SK-N-SH (cell line): ENCODE results near the gene GPR160. TPM values are rescaled to one million over a fixed set of nuclear protein-coding genes. Genes with fewer than 3 reads are reported as not detected.
A peak's percentile ranks its signal among the peaks of the same experiment; 100 is the strongest.

ENCODE experiments used
- CTCF ChIA-PET: fragments of 300-600, 350-600 bp; formaldehyde crosslinking; extraction: SDS; loops from one replicate; lab custom pipeline; 2021; lab: Yijun Ruan, JAX
- POLR2A ChIA-PET: fragments of 350-600 bp; sonication (Branson Sonifier 250); formaldehyde crosslinking; extraction: SDS; loops from one replicate; lab custom pipeline; 2020; ENCODE audit warnings: antibody characterized with exemption, inconsistent platforms; lab: Yijun Ruan, JAX
- DNase-seq: peaks from one replicate; pipeline ENCODE4 v3.0.0; 2012
- H2AFZ ChIP-seq: fragments of 200-600 bp; sonication (generic); 2 replicates; pipeline ENCODE4 v1.8.1; 2016; ENCODE audit warnings: antibody characterized with exemption, mild to moderate bottlenecking, low read depth
- H3F3A ChIP-seq: fragments of 200-600 bp; sonication (generic); replicated peaks from 2 replicates; pipeline ENCODE3; 2016; ENCODE audit warnings: antibody characterized with exemption, mild to moderate bottlenecking; ENCODE audit not compliant: insufficient read depth
- H3K27ac ChIP-seq, 2 experiments: fragments of 200-500 bp in 1 of 2; fragments of 200-600 bp in 1 of 2; sonication (Bioruptor generic) in 1 of 2; sonication (generic), shearing (Covaris generic) in 1 of 2; 2 replicates each; pipeline versions ENCODE4 v1.5.1 to v1.6.1; 2014 to 2016; ENCODE audit warnings: low read depth in 2 of 2, inconsistent platforms in 1 of 2, low read length in 1 of 2, mild to moderate bottlenecking in 1 of 2, mixed read lengths in 1 of 2
- H3K27me3 ChIP-seq: fragments of 200-600 bp; sonication (generic), shearing (Covaris generic); 2 replicates; pipeline ENCODE4 v1.6.1; 2016; ENCODE audit warnings: mixed run types; ENCODE audit not compliant: insufficient read depth
- H3K36me3 ChIP-seq, 2 experiments: fragments of 200-500 bp in 1 of 2; fragments of 200-600 bp in 1 of 2; sonication (Bioruptor generic) in 1 of 2; sonication (generic) in 1 of 2; replicated peaks in 1 of 2; 2 replicates each; pipeline versions ENCODE3 to v1.5.1; 2014 to 2016; ENCODE audit warnings: low read length in 1 of 2, mild to moderate bottlenecking in 1 of 2; ENCODE audit not compliant: insufficient read depth in 2 of 2, control insufficient read depth in 1 of 2
- H3K4me1 ChIP-seq, 2 experiments: fragments of 200-500 bp in 1 of 2; fragments of 200-600 bp in 1 of 2; sonication (Bioruptor generic) in 1 of 2; sonication (generic), shearing (Covaris generic) in 1 of 2; 2 replicates each; pipeline versions ENCODE4 v1.5.1 to v1.6.1; 2014 to 2016; ENCODE audit warnings: low read depth in 1 of 2, low read length in 1 of 2, mixed run types in 1 of 2; ENCODE audit not compliant: insufficient read depth in 2 of 2, control insufficient read depth in 1 of 2
- H3K4me2 ChIP-seq: fragments of 200-600 bp; sonication (generic), shearing (Covaris generic); 2 replicates; pipeline ENCODE4 v1.6.1; 2017; ENCODE audit warnings: mixed run types
- H3K4me3 ChIP-seq, 2 experiments: fragments of 200-500 bp in 1 of 2; fragments of 200-600 bp in 1 of 2; sonication (Bioruptor generic) in 1 of 2; sonication (generic), shearing (Covaris generic) in 1 of 2; 2 replicates each; pipeline versions ENCODE4 v1.5.1 to v1.8.1; 2014 to 2016; ENCODE audit warnings: low read depth in 2 of 2, inconsistent platforms in 1 of 2, low read length in 1 of 2, mild to moderate bottlenecking in 1 of 2, mixed read lengths in 1 of 2, moderate library complexity in 1 of 2
- H3K79me2 ChIP-seq: fragments of 200-600 bp; sonication (generic); 2 replicates; pipeline ENCODE4 v1.8.1; 2017; ENCODE audit warnings: mild to moderate bottlenecking; ENCODE audit not compliant: insufficient read depth
- H3K9ac ChIP-seq: fragments of 200-600 bp; sonication (generic); 2 replicates; pipeline ENCODE4 v1.6.1; 2017; ENCODE audit warnings: mixed run types
- H3K9me2 ChIP-seq: fragments of 200-600 bp; sonication (generic); 2 replicates; pipeline ENCODE4 v1.6.1; 2017; ENCODE audit warnings: mixed run types
- H3K9me3 ChIP-seq: fragments of 200-600 bp; sonication (generic); 2 replicates; pipeline ENCODE4 v1.6.1; 2017; ENCODE audit warnings: mixed run types, mild to moderate bottlenecking, moderate library complexity
- H4K20me1 ChIP-seq: fragments of 200-600 bp; sonication (generic); 2 replicates; pipeline ENCODE4 v1.6.1; 2017; ENCODE audit warnings: mild to moderate bottlenecking, mixed run types; ENCODE audit not compliant: insufficient read depth
- GABPA ChIP-seq: IDR thresholded peaks from 2 replicates; pipeline ENCODE4 v1.4.0; 2012; ENCODE audit warnings: low read depth, mild to moderate bottlenecking
- GATA2 ChIP-seq: sonication (generic); formaldehyde crosslinking; IDR thresholded peaks from 2 replicates; pipeline ENCODE4 v1.5.0; 2020; ENCODE audit warnings: mild to moderate bottlenecking, missing genetic modification reagents
- NRF1 ChIP-seq: IDR thresholded peaks from 2 replicates; pipeline ENCODE4 v1.6.1; 2012; ENCODE audit warnings: low read depth, mild to moderate bottlenecking, low read length
- PBX3 ChIP-seq: IDR thresholded peaks from 2 replicates; pipeline ENCODE4; 2012
- REST ChIP-seq: IDR thresholded peaks from 2 replicates; pipeline ENCODE4 v1.6.1; 2012; ENCODE audit warnings: mild to moderate bottlenecking, low read depth, low read length, moderate library complexity
- RFX5 ChIP-seq: IDR thresholded peaks from 2 replicates; pipeline ENCODE4 v1.6.1; 2012; ENCODE audit warnings: mild to moderate bottlenecking, improper control_type of control experiment, low read length
- SIN3A ChIP-seq: IDR thresholded peaks from 2 replicates; pipeline ENCODE4 v1.6.1; 2012; ENCODE audit warnings: low read depth, mild to moderate bottlenecking, low read length, moderate library complexity, borderline replicate concordance
- TAF1 ChIP-seq: IDR thresholded peaks from 2 replicates; pipeline ENCODE4 v1.6.1; 2012; ENCODE audit warnings: low read depth, mild to moderate bottlenecking, low read length, moderate library complexity, borderline replicate concordance
- TCF12 ChIP-seq: IDR thresholded peaks from 2 replicates; pipeline ENCODE4 v1.4.0; 2012
- TEAD4 ChIP-seq: IDR thresholded peaks from 2 replicates; pipeline ENCODE4 v1.4.0; 2012; ENCODE audit warnings: mild to moderate bottlenecking, borderline replicate concordance; ENCODE audit not compliant: insufficient read depth
- USF2 ChIP-seq: fragments of 150-350 bp; IDR thresholded peaks from 2 replicates; pipeline ENCODE4 v1.6.1; 2017; ENCODE audit warnings: antibody characterized with exemption, low read length, low read depth, borderline replicate concordance
- WGBS: methylation state at CpG from one replicate; pipeline ENCODE4 v1.1.6; 2017; ENCODE audit warnings: low lambda C conversion rate; 5-methylcytosine and 5-hydroxymethylcytosine counted together
- polyA plus RNA-seq, 3 experiments: library from polyadenylated mRNA; depleted of rRNA; stranded (reverse); fragments of >200 nt; gene quantifications; 2 replicates each; pipeline ENCODE4 v1.2.3, GENCODE V29; 2012

GPR160 gene
- polyA plus RNA-seq, 1 of the 3 experiments (the other 2 are of a cell fraction), result 0.31 TPM

- CTCF ChIA-PET, result interaction anchor here (0.8 to 1.7 kb wide), 4 partner anchors 15 to 541 kb away, joined by 3 to 10 read pairs (median 4); no protein-coding TSS in a partner anchor
- TF ChIP-seq NRF1 (peak; percentile 24; the same call in 1 of the 2 replicates), PBX3 (no peak)
- POLR2A ChIA-PET, result no interaction called here
- H3K9me3 ChIP-seq, result no peaks in the 10 kb centered on the region
- H3K36me3 ChIP-seq, result no peaks in the 10 kb centered on the region
- H4K20me1 ChIP-seq, result no peaks in the 10 kb centered on the region
- H3K79me2 ChIP-seq, result no peaks in the 10 kb centered on the region
- 16% methylated on average over 35 of the region's 51 CpGs for WGBS
- no peak for DNase-seq
- H3F3A ChIP-seq, result peaks cover 13% of the 10 kb centered on the region
- no peak overlapping the region for H3K27ac ChIP-seq
- no peaks in the 10 kb centered on the region for H3K9me2 ChIP-seq
- H3K4me3 ChIP-seq, result peak overlapping the region; percentile 58 to 62
- H3K4me1 ChIP-seq, result peaks cover 0 to 7% of the 10 kb centered on the region in 2 experiments; a peak in 1 of 4 replicates
- H2AFZ ChIP-seq, result peak overlapping the region; percentile 56
- H3K4me2 ChIP-seq, result peak overlapping the region; percentile 84
- no peak overlapping the region for H3K9ac ChIP-seq
- peaks cover 21% of the 10 kb centered on the region for H3K27me3 ChIP-seq
These were observed 777 bp downstream of the GPR160 start for GRCh38 chr3:170038434-170039110.

- Histone ChIP-seq H3K9me2 (no peaks in the 10 kb centered on the region), H3K4me2 (peak overlapping the region; percentile 10; the same call in 1 of the 2 replicates), H3K27ac (no peak overlapping the region), H3K79me2 (no peaks in the 10 kb centered on the region), H3K9ac (no peak overlapping the region), H3F3A (peaks cover 13% of the 10 kb centered on the region), H3K36me3 (no peaks in the 10 kb centered on the region), H3K4me3 (no peak overlapping the region), H3K9me3 (no peaks in the 10 kb centered on the region), H3K4me1 (peaks cover 0 to 9% of the 10 kb centered on the region in 2 experiments; a peak in 1 of 4 replicates)
- no peak for DNase-seq
- WGBS, result 23% methylated on average over 8 of the region's 8 CpGs
- TF ChIP-seq USF2 (no peak), TAF1 (no peak), SIN3A (no peak), REST (no peak), NRF1 (no peak), GATA2 (no peak), TEAD4 (no peak), TCF12 (no peak), GABPA (no peak), RFX5 (no peak)
- TF ChIP-seq, all 33 proteins: peak for 0
- POLR2A ChIA-PET, result no interaction called here
- CTCF ChIA-PET, result interaction anchor here (0.9 to 1.6 kb wide), 5 partner anchors 12 to 178 kb away, joined by 3 to 5 read pairs (median 3); no protein-coding TSS in a partner anchor
- Histone ChIP-seq H2AFZ (0 out of 2 replicates have a peak overlapping the region, but pooled peaks have one; percentile 6), H4K20me1 (no peaks in the 10 kb centered on the region), H3K27me3 (peaks cover 21% of the 10 kb centered on the region)
These were observed 2.6 kb downstream of the GPR160 start for GRCh38 chr3:170040418-170040817.
